ENCODE results near the gene BMPR1A. TPM values are rescaled to one million over a fixed set of nuclear protein-coding genes. Genes with fewer than 3 reads are reported as not detected.

The BMPR1A gene
- total RNA-seq, 1 donor from 2014 or later = 11.8 TPM

DNA sequence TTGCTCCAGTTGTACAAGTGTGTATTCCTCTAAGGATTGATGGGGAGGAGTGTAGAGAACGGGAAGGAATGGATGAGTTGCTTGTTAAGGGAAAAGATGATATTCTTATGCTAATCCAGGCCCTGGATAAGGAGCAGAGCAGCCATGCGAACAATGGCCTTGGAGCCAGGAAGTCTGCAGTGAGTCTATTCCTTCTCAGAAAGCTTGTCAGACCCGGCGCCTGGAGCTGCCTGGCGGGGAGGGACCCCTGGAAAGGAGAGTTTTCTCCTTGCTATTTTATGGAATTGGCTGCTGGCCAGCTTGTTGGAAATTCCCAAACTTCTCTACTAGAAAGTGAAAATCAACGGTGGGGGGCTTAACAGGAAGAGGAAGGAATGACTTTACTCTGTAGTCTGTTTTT is 111.9 kb downstream of the BMPR1A start:
- Mint-ChIP-seq H3K9me3 (no peaks in the 10 kb centered on the region), H3K27ac (no peak overlapping the region), H3K4me1 (no peaks in the 10 kb centered on the region), H3K36me3 (ENCODE audit: low read depth) (no peaks in the 10 kb centered on the region), H3K4me3 (no peak overlapping the region), H3K27me3 (no peaks in the 10 kb centered on the region)
- intact Hi-C loops (cut with micrococcal nuclease) = no loop called here
- ATAC-seq (ENCODE audit: low read depth) = no peak
- no peak for DNase-seq
- TF ChIP-seq, protein P1, sequence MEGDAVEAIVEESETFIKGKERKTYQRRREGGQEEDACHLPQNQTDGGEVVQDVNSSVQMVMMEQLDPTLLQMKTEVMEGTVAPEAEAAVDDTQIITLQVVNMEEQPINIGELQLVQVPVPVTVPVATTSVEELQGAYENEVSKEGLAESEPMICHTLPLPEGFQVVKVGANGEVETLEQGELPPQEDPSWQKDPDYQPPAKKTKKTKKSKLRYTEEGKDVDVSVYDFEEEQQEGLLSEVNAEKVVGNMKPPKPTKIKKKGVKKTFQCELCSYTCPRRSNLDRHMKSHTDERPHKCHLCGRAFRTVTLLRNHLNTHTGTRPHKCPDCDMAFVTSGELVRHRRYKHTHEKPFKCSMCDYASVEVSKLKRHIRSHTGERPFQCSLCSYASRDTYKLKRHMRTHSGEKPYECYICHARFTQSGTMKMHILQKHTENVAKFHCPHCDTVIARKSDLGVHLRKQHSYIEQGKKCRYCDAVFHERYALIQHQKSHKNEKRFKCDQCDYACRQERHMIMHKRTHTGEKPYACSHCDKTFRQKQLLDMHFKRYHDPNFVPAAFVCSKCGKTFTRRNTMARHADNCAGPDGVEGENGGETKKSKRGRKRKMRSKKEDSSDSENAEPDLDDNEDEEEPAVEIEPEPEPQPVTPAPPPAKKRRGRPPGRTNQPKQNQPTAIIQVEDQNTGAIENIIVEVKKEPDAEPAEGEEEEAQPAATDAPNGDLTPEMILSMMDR (IDR thresholded peaks at IDR 0.05) = no peak
- CTCF ChIA-PET = no interaction called here
- POLR2A ChIA-PET = no interaction called here

DNA sequence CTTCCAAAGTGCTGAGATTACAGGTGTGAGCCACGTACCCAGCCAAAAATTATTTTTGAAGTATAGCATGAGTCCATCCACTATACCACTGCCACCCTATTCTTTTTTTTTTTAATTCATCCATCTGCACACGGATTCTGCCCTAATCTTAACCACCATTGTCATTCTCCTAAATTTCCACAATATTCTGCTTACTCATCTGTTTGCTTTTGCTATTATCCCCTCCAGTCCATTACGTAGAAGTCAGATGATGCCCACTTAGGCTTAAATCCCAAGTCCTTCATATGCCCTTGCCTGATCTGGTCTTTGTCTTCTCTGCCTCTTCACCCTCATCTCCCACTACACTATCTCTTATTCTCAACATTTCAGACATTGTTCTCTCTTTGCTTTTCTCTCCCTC is 114.3 kb downstream of the BMPR1A start:
- H3K9me3 Mint-ChIP-seq = no peaks in the 10 kb centered on the region
- H3K27ac Mint-ChIP-seq = no peak overlapping the region
- no peak overlapping the region for H3K4me3 Mint-ChIP-seq
- ChIA-PET CTCF (no interaction called here), POLR2A (no interaction called here)
- DNase-seq (no peak), ATAC-seq (ENCODE audit: low read depth) (no peak)
- no peaks in the 10 kb centered on the region for H3K4me1 Mint-ChIP-seq
- H3K27me3 Mint-ChIP-seq = no peaks in the 10 kb centered on the region
- H3K36me3 Mint-ChIP-seq (ENCODE audit: low read depth) = no peaks in the 10 kb centered on the region
- TF ChIP-seq, protein P1 (IDR thresholded peaks at IDR 0.05) = no peak
- intact Hi-C loops (cut with micrococcal nuclease) = no loop called here

DNA sequence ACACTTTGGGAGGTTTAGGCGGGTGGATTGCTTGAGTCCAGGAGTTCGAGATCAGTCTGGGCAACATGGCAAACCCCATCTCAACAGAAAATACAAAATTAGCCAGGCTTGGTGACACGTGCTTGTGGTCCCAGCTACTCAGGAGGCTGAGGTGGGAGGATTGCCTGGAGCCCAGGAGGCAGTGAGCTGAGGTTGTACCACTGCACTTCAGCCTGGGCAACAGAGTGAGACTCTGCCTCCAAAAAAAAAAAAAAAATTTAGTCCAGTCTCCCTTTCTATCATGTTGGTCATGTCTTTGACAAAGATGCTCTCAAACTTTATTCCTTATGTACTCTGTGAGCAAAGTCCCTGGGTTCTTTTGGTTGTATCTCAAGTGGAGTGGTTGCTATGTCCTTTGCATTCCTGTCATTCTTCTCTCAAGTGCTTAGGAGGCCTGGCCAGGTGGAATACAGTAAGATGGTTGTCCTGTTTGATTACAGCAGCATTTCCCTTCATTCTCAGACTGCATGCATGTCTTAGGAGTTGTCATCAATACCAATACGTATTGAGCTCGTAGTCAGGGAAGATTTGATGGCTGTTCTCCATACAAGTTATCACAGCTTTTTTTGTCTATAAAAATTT is 115.3 kb downstream of the BMPR1A start:
- intact Hi-C loops (cut with micrococcal nuclease) = no loop called here
- ChIA-PET POLR2A (no interaction called here), CTCF (no interaction called here)
- Mint-ChIP-seq H3K27ac (no peak overlapping the region), H3K4me1 (no peaks in the 10 kb centered on the region), H3K9me3 (no peaks in the 10 kb centered on the region), H3K27me3 (no peaks in the 10 kb centered on the region), H3K36me3 (ENCODE audit: low read depth) (peaks cover 4% of the 10 kb centered on the region), H3K4me3 (no peak overlapping the region)
- DNase-seq (no peak), ATAC-seq (ENCODE audit: low read depth) (no peak)
- TF ChIP-seq, protein P1 (IDR thresholded peaks at IDR 0.05) = no peak

DNA sequence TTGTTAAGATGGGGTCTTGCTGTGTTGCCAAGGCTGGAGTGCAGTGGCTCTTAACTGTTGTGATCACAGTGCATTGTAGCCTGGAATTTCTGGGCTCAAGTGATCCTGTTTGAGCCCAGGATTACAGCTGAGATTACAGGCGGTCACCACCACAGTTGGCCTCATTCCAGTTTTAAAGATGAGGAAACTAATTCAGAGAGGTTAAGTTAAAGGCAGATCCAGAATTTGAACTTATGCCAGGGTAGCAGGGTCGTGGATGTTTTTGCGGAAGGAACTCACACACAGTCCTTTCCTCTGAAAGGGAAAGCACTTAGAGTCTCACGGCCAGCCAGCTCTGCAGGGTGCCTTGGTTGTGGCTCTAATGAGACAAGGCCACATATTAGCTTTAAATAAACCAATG is 116.3 kb downstream of the BMPR1A start:
- Mint-ChIP-seq H3K36me3 (ENCODE audit: low read depth) (peaks cover 4% of the 10 kb centered on the region), H3K4me3 (no peak overlapping the region), H3K27me3 (no peaks in the 10 kb centered on the region), H3K9me3 (no peaks in the 10 kb centered on the region), H3K27ac (no peak overlapping the region), H3K4me1 (no peaks in the 10 kb centered on the region)
- no peak for DNase-seq
- intact Hi-C loops (cut with micrococcal nuclease) = no loop called here
- POLR2A ChIA-PET = no interaction called here
- no peak for ATAC-seq (ENCODE audit: low read depth)
- CTCF ChIA-PET = no interaction called here
- TF ChIP-seq, protein P1 (IDR thresholded peaks at IDR 0.05) = no peak

- no peaks in the 10 kb centered on the region for H3K9me3 Mint-ChIP-seq
- H3K4me1 Mint-ChIP-seq = peaks cover 11% of the 10 kb centered on the region
- no peak overlapping the region for H3K27ac Mint-ChIP-seq
- H3K27me3 Mint-ChIP-seq = no peaks in the 10 kb centered on the region
- CTCF ChIA-PET = no interaction called here
- ATAC-seq (ENCODE audit: low read depth) (no peak), DNase-seq (no peak)
- TF ChIP-seq, protein P1 (IDR thresholded peaks at IDR 0.05) = no peak
- POLR2A ChIA-PET = no interaction called here
- no peak overlapping the region for H3K4me3 Mint-ChIP-seq
- intact Hi-C loops (cut with micrococcal nuclease) = no loop called here
- H3K36me3 Mint-ChIP-seq (ENCODE audit: low read depth) = peaks cover 4% of the 10 kb centered on the region
These were observed 120.3 kb downstream of the BMPR1A start for GRCh38 chr10:86876748-86877147.

Measured in activated B cell treated with CpG ODN at 0.5 μM for 24 hours (primary cell).